ENCODE data around the gene BCO2.
"Not testable (repeated sequence)": the region's sequence is repeated elsewhere in the genome, so short reads cannot be mapped to it uniquely, and the experiment has no call there.

Gene BCO2

GRCh38 chr11:112174789-112175598 is at the start of gene BCO2:
Gene BCO2 (plus strand): TSS chr11:112175512. CDS start chr11:112175602, 90 bp downstream.
- DNase-seq: no peak

DNA sequence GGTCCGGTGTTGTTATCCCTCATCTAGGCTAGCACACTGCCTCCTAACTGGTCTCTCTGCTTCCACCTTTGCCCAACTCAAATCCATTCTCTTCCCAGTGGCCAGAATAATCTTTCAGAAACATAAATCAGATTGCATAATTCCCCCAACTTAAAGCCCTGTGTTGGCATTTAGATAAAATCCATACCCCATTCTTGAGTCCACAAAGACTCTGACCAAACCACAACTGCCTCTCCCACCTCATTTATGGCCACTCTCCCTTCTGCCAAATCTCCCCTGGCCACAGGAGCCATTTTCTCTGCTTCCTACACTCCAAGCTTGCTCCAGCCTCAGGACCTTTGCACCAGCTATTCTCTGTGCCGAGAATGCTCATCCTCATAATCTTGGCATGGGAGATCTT is 48.3 kb upstream of the BCO2 start:
- DNase-seq: no peak

GRCh38 chr11:112128483-112129121 is 46.7 kb upstream of the BCO2 start:
- peak; percentile 66 for DNase-seq

- no peak for DNase-seq
Measured at GRCh38 chr11:112129656-112130055, 45.7 kb upstream of the BCO2 start.

DNA sequence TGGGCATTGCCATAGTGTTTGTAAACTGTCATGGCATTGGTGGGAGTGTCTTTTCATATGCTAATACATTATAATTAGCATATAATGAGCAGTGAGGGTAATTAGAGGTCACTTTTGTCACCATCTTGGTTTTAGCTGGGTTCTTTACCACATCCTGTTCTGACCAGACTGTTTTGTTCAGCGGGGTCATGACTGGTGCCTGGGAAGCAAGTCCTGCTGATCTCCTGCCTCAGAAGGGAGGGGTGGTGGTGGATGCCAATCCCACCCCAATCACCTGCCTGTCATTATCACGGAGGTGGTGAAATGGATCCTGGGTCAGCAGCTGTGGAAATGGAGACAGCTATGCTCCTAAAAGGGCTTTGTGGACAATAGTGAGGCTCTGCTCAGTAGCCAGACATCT is 42.6 kb upstream of the BCO2 start:
- DNase-seq: no peak

GRCh38 chr11:112134473-112134872 is 40.8 kb upstream of the BCO2 start:
- no peak for DNase-seq

- DNase-seq: no peak
Measured at GRCh38 chr11:112143597-112143996, 31.7 kb upstream of the BCO2 start.

DNA sequence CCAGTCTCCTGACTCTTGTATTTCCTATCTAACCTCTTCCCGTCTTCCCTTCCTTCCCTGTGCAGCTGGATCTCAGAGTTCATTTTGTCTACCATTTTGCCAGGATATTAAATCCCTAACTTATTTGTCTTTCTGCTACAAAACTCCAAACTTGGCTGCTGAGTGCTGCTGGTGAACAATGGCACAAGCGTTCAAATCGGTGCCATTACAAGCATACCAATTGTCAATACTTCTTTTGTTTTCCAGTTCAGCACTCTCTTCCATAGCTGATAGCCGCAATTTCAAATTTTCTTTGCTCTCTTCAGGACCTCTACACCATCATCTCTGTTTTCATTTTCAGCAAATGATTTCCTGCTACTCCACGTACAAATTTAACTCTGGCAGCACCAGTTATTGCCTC is 24.8 kb upstream of the BCO2 start:
- no peak for DNase-seq

GRCh38 chr11:112156153-112156955 is 19.0 kb upstream of the BCO2 start:
- no peak for DNase-seq

DNA sequence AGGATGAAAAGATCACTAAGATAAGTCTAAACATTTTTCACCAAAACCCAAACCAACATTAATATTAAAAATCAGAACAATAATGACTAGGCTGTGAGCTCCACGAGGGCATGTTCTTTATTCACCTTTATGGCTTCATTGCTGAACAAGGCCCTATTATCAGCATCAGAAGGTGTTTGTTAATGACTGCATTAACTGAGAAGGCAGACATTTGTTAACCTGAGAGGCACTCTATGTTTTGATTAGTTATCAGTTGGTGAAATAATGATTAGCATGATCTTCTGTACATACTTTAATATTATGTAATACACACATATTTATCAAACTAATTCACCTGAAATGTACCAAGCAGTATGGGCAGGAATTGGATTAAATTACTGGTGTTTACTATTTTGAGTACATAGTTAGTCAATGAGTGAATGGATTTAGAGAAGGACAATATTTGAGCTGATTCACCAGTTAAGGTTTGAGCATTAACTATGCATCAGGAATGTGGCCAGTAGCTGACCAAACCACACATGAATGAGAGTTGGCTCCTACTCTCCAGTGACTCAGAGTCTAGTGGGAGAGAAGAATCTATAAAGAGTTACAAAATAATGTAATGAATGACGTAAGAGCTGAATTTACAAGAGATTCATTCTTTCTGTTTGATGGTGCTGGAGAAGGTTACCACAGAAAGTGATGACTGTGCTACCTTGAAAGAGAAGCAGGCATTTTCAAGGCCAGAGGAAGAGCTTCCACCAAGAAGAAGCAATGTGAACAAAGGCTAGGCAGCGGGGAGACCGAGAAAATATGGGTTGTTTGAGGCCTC is 18.2 kb upstream of the BCO2 start:
- DNase-seq: peak; percentile 96

DNA sequence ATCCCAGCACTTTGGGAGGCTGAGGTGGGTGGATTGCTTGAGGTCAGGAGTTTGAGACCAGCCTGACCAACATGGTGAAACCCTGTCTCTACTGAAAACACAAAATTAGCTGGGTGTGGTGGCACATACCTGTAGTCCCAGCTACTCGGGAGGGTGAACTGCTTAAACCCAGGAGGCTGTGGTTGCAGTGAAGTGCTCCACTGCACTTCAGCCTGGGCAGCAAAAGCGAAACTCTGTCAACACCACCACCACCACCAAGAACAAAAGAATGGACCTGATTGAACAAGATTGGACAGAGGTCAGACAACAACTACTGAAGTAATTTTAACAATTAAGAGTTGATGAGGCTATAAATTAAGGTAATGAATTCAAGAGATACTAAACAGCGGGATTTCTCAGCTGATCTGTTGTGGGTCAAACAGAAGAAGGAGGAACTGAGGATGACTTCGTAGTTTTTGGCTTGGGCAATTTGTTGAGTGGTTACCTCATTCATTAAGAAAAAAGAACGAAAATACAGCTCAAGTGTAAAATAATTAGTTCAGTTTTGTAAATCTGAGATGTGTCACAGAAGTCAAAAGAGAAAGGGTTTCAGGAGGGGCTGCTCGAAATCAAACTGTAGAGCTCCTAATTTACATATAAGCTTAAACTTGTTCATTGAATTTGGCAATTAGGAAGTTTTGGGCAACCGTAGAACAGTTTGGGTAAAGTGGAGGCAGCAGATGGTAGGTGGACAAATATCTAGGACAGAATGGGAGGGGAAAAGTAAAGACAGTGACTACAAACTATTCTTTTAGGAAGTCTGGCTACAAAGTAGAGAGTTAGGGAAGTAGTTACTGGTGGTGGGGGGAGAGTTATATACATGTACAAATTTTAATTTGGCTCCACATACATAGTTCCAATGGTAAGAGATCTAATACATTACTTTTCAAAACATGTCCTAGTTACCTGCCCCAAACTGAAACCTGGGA is 15.9 kb upstream of the BCO2 start:
- DNase-seq: no peak

DNA sequence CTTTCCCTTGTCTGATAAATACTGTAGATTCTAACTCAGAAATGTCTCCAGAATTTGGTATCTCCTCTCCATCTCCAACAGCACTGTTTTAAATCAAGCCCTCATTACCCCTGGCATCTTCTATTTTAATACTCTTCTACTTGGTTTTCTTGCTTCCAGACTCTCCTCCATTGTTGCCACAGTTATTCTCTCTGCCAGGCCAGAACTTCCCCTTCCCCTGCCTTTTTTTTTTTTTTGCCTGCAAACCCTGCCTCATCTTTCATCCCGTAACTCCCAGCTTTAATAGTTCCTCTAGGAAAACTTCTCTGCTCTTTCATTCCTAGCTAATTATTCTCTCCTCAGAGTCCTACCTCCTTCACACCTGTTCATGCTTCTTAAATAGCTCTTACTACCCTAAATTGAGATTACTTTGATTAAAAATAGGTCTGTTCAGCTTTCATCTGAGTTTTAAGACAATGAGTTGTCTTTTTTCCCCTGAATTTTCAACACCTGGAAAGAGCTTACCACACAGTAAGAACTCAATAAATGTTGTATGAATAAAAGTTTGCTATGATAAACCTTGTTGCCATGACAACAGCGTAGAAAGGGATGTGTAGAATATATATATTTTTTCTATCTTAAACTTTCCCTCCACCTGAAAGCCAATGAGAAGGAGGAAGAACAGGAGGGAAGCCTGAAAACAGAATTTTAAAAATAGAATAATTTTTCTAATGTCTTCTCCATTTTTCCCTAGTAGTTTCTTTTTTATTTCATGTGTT is 15.0 kb upstream of the BCO2 start:
- DNase-seq: no peak

DNA sequence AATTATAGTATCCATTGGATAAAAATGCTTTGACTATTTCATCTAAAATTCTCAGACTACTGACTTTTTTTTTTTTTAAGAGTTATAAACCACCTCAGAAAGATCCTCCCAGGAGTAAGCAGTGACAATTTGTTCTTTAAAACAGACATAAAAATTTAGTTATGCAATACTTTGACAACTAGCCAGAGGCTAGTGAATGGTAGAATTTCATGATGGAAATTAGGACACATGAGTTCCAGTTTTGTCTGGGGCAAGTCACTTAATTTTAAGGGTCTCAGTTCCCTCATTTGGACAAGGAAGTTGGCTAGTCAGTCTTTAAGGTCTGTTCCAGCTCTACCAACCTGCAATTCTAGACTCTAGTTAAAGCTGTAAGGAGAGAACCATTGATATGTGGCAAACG is 14.3 kb upstream of the BCO2 start:
- DNase-seq: no peak

GRCh38 chr11:112162200-112162599 is 13.1 kb upstream of the BCO2 start:
- DNase-seq: not testable (repeated sequence)

DNA sequence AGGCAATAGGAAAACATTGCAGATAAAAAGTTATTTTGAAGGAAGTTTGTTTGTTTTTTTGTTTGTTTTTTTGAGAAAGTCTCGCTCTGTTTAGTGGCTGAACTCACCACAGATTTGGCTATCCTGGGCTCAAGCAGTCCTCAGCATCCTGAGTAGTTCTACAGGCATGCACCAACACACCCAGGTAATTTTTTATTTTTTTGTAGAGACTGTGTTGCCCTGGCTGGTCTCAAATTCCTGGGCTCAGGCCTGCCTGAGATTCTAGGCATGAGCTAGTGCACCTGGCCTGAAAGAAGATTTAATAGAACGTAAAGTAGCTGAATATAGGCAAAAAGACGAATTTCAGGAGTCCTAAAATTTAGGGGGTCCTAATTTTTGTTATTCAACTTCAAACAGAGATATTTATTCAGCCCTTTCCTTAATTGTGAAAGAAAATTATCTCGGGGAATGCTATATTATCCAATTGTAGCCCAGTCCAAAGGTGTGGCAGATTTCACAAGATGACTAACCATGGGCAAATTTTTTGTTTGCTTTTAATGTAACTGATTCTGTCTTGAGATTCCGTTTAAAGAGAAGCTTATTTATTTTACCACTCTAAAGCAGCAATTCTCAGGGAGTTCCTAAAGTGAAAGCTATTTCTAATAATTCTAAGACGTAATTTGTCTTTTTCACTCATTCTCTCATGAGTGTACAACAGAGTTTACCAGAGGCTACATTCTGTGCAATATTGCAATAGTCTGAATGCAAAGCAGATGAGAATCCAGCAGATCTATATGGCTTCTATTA is 12.4 kb upstream of the BCO2 start:
- DNase-seq: no peak

DNA sequence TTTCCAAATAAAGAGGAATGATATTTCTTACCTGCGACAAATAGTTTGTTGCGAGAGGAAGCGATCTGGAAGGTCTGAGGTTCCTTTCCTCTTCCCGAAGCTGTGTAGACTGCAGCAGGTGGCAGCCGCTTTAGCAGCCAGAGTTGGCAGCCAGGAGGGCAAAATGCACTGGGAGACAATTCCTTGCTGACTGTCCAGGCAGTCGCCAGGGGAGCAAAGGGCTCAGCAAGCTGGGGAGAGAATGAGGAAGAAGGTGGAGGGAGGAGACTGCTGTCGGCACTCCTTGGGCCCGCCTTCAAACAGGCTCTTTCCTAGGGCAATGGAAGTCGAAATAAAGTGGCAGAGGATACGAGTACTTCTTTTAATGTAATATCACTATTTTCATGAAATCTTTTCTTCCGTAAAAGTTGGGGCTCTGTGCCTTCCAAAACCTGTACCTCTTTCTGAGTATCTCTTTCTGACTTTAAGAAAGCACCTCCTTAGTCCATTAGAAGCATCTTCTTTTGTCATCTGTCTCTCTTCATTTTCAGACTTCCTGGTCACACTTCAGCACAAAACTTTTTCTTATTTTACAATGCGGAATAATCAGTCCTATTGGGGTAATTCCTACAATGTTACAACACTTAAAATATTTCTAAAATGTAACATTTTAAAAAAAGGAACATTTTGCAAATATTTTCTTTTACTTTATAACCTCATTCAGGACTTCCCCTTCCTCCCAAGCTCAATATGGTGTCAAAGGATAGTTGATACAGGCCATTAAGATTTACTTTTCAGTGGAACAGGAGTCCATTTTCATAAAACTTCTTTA is 11.2 kb upstream of the BCO2 start, which contains the start of gene IL18:
Gene IL18 (minus strand): TSS at position 220 of the 811 bp plus-strand sequence. CDS start 9,041 bp downstream, outside the sequence.
- no peak for DNase-seq

GRCh38 chr11:112165049-112165448 is 10.3 kb upstream of the BCO2 start:
- no peak for DNase-seq

GRCh38 chr11:112166562-112166961 is 8.8 kb upstream of the BCO2 start:
- DNase-seq: no peak

DNA sequence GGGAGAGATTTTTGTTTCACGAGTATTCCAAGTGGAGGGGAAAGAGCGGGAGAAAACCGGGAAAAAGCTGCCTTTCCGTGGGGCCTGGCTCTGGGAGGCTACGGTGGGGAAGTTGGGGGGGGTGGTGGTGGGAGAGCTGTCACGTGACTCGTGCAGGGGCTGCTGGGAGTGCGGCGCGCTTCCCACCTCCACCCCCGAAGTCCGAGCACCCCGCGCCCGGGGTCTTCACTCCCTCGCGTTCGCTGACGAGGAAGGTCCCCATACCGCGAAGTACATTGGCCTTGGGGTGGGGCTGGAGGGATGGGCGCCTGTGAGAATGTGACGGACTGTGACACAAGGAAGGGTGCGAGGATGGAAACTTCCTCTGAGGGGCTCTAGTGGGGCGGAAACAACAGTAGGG is 8.2 kb upstream of the BCO2 start, which contains the start of gene TEX12:
Gene TEX12 (plus strand): TSS at position 228 of the 400 bp plus-strand sequence. CDS start 1,897 bp downstream, outside the sequence.
- DNase-seq: no peak
